Measurements from ENCODE around the gene PFDN1.

DNA sequence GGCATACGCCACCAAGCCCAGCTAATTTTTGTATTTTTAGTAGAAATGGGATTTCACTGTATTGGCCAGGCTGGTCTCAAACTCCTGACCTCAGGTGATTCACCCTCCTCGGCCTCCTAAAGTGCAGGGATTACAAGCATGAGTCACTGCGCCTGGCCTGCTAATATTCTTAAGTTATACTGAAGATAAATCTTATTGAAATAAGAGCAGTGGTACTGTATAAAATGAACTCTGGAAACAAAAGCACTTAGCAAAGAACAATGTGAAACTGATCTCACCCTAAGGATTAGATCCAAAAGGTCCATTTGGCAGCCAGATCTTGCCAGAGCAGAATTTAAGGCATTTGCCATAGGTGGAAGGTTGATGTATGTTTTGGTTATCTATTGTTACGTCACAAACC is 100.8 kb downstream of the PFDN1 start:
- TF ChIP-seq, protein P1, sequence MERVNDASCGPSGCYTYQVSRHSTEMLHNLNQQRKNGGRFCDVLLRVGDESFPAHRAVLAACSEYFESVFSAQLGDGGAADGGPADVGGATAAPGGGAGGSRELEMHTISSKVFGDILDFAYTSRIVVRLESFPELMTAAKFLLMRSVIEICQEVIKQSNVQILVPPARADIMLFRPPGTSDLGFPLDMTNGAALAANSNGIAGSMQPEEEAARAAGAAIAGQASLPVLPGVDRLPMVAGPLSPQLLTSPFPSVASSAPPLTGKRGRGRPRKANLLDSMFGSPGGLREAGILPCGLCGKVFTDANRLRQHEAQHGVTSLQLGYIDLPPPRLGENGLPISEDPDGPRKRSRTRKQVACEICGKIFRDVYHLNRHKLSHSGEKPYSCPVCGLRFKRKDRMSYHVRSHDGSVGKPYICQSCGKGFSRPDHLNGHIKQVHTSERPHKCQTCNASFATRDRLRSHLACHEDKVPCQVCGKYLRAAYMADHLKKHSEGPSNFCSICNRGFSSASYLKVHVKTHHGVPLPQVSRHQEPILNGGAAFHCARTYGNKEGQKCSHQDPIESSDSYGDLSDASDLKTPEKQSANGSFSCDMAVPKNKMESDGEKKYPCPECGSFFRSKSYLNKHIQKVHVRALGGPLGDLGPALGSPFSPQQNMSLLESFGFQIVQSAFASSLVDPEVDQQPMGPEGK (CRISPR knock-in tag; IDR thresholded peaks at IDR 0.05; ENCODE audit: borderline replicate concordance) = no peak
- TF ChIP-seq ESRRG (CRISPR knock-in tag; IDR thresholded peaks at IDR 0.05) (no peak), TOX (CRISPR knock-in tag; IDR thresholded peaks at IDR 0.05; ENCODE audit: borderline replicate concordance) (no peak), GLIS3 (CRISPR knock-in tag; IDR thresholded peaks at IDR 0.05) (no peak), ZC3H10 (CRISPR knock-in tag; IDR thresholded peaks at IDR 0.05) (no peak), BACH2 (CRISPR knock-in tag; IDR thresholded peaks at IDR 0.05; ENCODE audit: borderline replicate concordance) (no peak), ARNTL (CRISPR knock-in tag; IDR thresholded peaks at IDR 0.05; ENCODE audit: borderline replicate concordance, low read depth) (no peak)

Measured in SK-N-SH treated with all-trans-retinoic acid at 6 μM for 48 hours (cell line).